Heart left ventricle (tissue), 16 donors: ENCODE data around the gene HOATZ. TPM values are rescaled to one million over a fixed set of nuclear protein-coding genes. Genes with fewer than 3 reads are reported as not detected.

Experiments used
- ATAC-seq, 4 donors: fragments of 200-7000 bp; cut with Tn5 transposase; one replicate each; pipeline ENCODE4 v1.9.1; 2020 to 2022; ENCODE audit warnings: moderate library complexity in 4 of 4, mild to moderate bottlenecking in 3 of 4, moderate number of reproducible peaks in 1 of 4
- DNase-seq, 5 donors: peaks; one replicate each; pipeline ENCODE4 v3.0.0-alpha.2; 2020
- H3K27ac ChIP-seq, 12 donors: fragments of 200-600 bp; sonication (generic) in 4 of 12; one replicate each; pipeline versions ENCODE4 v1.5.0 to v1.8.0; 2016 to 2022; ENCODE audit warnings: mild to moderate bottlenecking in 2 of 12
- H3K27me3 ChIP-seq, 9 donors: fragments of 200-600 bp; sonication (generic) in 2 of 9; one replicate each; pipeline versions ENCODE4 v1.5.1 to v1.8.0; 2016 to 2022; ENCODE audit warnings: mild to moderate bottlenecking in 3 of 9
- H3K36me3 ChIP-seq, 9 donors: fragments of 200-600 bp; sonication (generic) in 2 of 9; one replicate each; pipeline versions ENCODE4 v1.5.0 to v1.8.0; 2018 to 2022; ENCODE audit warnings: mild to moderate bottlenecking in 2 of 9
- H3K4me1 ChIP-seq, 12 donors: fragments of 200-600 bp; sonication (generic) in 4 of 12; one replicate each; pipeline versions ENCODE4 v1.5.0 to v1.8.0; 2016 to 2022; ENCODE audit warnings: mild to moderate bottlenecking in 3 of 12
- H3K4me3 ChIP-seq, 12 donors: fragments of 200-600 bp; sonication (generic) in 4 of 12; one replicate each; pipeline versions ENCODE4 v1.5.0 to v1.8.0; 2017 to 2022; ENCODE audit warnings: mild to moderate bottlenecking in 9 of 12, moderate library complexity in 4 of 12
- H3K9me3 ChIP-seq, 12 donors: fragments of 200-600 bp; sonication (generic) in 4 of 12; one replicate each; pipeline versions ENCODE4 v1.5.0 to v1.8.0; 2016 to 2022; ENCODE audit warnings: mild to moderate bottlenecking in 1 of 12
- CTCF ChIP-seq, 12 donors: fragments of 200-600 bp; sonication (generic) in 4 of 12; IDR thresholded peaks; one replicate each; pipeline versions ENCODE4 v1.5.0 to v1.8.0; 2018 to 2022; ENCODE audit warnings: antibody characterized with exemption in 12 of 12, mild to moderate bottlenecking in 5 of 12
- POLR2A ChIP-seq, 2 donors: fragments of 450-650 bp; IDR thresholded peaks; one replicate each; pipeline ENCODE4 v1.6.1; 2017; ENCODE audit warnings: antibody characterized with exemption in 2 of 2, mild to moderate bottlenecking in 2 of 2, moderate library complexity in 2 of 2
- WGBS, 4 donors: extraction: QIAGEN DNeasy Blood & Tissue Kit in 2 of 4; methylation state at CpG; one replicate each; pipeline versions ENCODE4 v1.1.5 to v1.1.7; 2013 to 2018; 5-methylcytosine and 5-hydroxymethylcytosine counted together
- intact Hi-C, 10 donors: fragments of 100-400 bp; cut with DNase I; formaldehyde crosslinking; loops; one replicate each; pipeline versions ENCODE4 v1.11.1 to v1.14.2; 2022
- polyA plus RNA-seq, 2 donors: library from polyadenylated mRNA; stranded (reverse); fragments of 200-250 nt; gene quantifications; one replicate each; pipeline ENCODE4 v1.2.3, GENCODE V29; 2013
- total RNA-seq, 9 donors: library from RNA; depleted of rRNA in 2 of 9; stranded (reverse); fragments of >200 nt in 2 of 9; fragmentation: NEBNext Ultra II Directional in 3 of 9; extraction: Animal tissue kit (Norgen Biotek cat#: 25700) in 3 of 9; gene quantifications; one replicate each; pipeline versions ENCODE4 v1.1.0 to v1.2.4, GENCODE V29; 2016 to 2023
- donor health status: ischemic (EF 13 %, LVEDD 7.1; RV severe dilation, severe dysfunction).
- donor health status: healthy with polysubstance abuse.
- donor health status: DM: no; HTN: yes; CAD: no.
- donor health status: DM: no; HTN: no; CAD: no.
- donor health status: ischemic (EF 25% LVEDD 6.9; RV normal size, moderate dysfunction).
- donor health status: ischemic (EF 25% LVEDD 5.7; RV mildly dilated, moderate dysfunction).
- donor health status: healthy.
- donor health status: DM: yes; HTN: yes; CAD: no.
- donor health status: ischemic (EF 35%, LVEDD 5.7; RV mildly dilated, moderate dysfunction).
- donor health status: nonischemic (EF 11% LVEDD 7.7; RV severe dilation, severe dysfunction).
- donor health status: DM: yes; HTN: yes; CAD: no.
- donor health status: PGD.
- donor health status: ischemic (EF 29% LVEDD 5.4; RV normal size, mild dysfunction).
- donor health status: nonischemic (EF 23%, LVEDD 6.1; RV moderate dilation, normal function).

HOATZ gene
- total and polyA plus RNA-seq, 11 donors: not detected

GRCh38 chr11:111531136-111531535 lies 16.6 kb downstream of the HOATZ start:
- Histone ChIP-seq H3K36me3 (no peaks in the 10 kb centered on the region), H3K4me1 (no peaks in the 10 kb centered on the region), H3K4me3 (no peak overlapping the region), H3K27me3 (peaks cover 0 to 11% (median 2%) of the 10 kb centered on the region in 9 donors), H3K9me3 (no peaks in the 10 kb centered on the region), H3K27ac (no peak overlapping the region)
- no peak for ATAC-seq
- TF ChIP-seq CTCF (IDR thresholded peaks at IDR 0.05) (no peak), POLR2A (IDR thresholded peaks at IDR 0.05) (no peak)
- no peak for DNase-seq
- intact Hi-C loops: no loop called here

- DNase-seq (no peak), ATAC-seq (no peak)
- Histone ChIP-seq H3K36me3 (no peaks in the 10 kb centered on the region), H3K27ac (no peak overlapping the region), H3K27me3 (peaks cover 0 to 11% (median 2%) of the 10 kb centered on the region in 9 donors), H3K4me1 (no peaks in the 10 kb centered on the region), H3K9me3 (no peaks in the 10 kb centered on the region), H3K4me3 (no peak overlapping the region)
- 79 to 83% (median 82%) methylated on average over 9 of the region's 9 CpGs for WGBS, 4 donors
- intact Hi-C loops: no loop called here
- TF ChIP-seq POLR2A (IDR thresholded peaks at IDR 0.05): no peak
- TF ChIP-seq CTCF (IDR thresholded peaks at IDR 0.05): no peak
Observed at GRCh38 chr11:111531687-111532364, 17.2 kb downstream of the HOATZ start.

- no peak for DNase-seq
- no peak overlapping the region for H3K4me3 ChIP-seq
Observed at GRCh38 chr11:111532365-111532709, 17.8 kb downstream of the HOATZ start.

GRCh38 chr11:111535281-111535680 lies 20.7 kb downstream of the HOATZ start:
- ATAC-seq (no peak), DNase-seq (no peak)
- Histone ChIP-seq H3K27ac (no peak overlapping the region), H3K36me3 (no peaks in the 10 kb centered on the region), H3K27me3 (peaks cover 0 to 14% (median 4%) of the 10 kb centered on the region in 9 donors), H3K4me1 (peaks cover 0 to 11% (median 6%) of the 10 kb centered on the region in 12 donors), H3K4me3 (no peak overlapping the region), H3K9me3 (no peaks in the 10 kb centered on the region)
- intact Hi-C loops: loop anchor here in 1 of 10 donors (5.0 kb wide), 1 partner anchor 78 kb away; no protein-coding TSS in a partner anchor
- TF ChIP-seq CTCF (IDR thresholded peaks at IDR 0.05) (no peak), POLR2A (IDR thresholded peaks at IDR 0.05) (no peak)
- WGBS, 4 donors: 87 to 89% (median 89%) methylated on average over 6 of the region's 6 CpGs

More at GRCh38 chr11:111532365-111532709, 17.8 kb downstream of the HOATZ start:
- TF ChIP-seq CTCF (IDR thresholded peaks at IDR 0.05): no peak
- TF ChIP-seq POLR2A (IDR thresholded peaks at IDR 0.05): no peak
- intact Hi-C loops: no loop called here
- WGBS, 4 donors: 85 to 89% (median 87%) methylated on average over 5 of the region's 5 CpGs
- Histone ChIP-seq H3K27ac (no peak overlapping the region), H3K27me3 (peaks cover 0 to 11% (median 2%) of the 10 kb centered on the region in 9 donors), H3K36me3 (no peaks in the 10 kb centered on the region), H3K9me3 (no peaks in the 10 kb centered on the region), H3K4me1 (no peaks in the 10 kb centered on the region)
- no peak for ATAC-seq
